Measurements from ENCODE around the gene SWAP70.
"Not testable (repeated sequence)": the region's sequence is repeated elsewhere in the genome, so short reads cannot be mapped to it uniquely, and the experiment has no call there.

SWAP70 gene

GRCh38 chr11:9689721-9690120 is 25.8 kb downstream of the SWAP70 start:
- in situ Hi-C loops (cut with MboI; ENCODE audit: low sequenced_read_pairs): no loop called here

DNA sequence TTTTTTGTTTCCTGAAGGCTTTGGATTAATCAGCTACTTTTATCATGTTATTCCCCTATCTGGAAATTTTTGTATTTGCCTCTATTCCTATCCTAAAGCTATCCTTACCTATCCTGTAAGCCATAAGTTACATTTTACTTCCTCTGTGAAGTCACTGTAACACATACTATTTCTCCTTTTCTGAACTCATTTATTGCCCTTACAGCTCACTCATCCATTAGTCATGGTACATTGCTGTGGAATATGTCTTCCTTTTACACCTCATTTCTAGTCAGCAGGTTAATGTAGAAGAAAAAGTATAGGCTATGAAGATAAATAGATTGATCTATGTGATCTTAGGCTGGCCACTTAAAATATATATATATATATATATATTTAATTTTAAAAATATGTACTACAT is 28.0 kb downstream of the SWAP70 start:
- in situ Hi-C loops (cut with MboI; ENCODE audit: low sequenced_read_pairs): no loop called here

DNA sequence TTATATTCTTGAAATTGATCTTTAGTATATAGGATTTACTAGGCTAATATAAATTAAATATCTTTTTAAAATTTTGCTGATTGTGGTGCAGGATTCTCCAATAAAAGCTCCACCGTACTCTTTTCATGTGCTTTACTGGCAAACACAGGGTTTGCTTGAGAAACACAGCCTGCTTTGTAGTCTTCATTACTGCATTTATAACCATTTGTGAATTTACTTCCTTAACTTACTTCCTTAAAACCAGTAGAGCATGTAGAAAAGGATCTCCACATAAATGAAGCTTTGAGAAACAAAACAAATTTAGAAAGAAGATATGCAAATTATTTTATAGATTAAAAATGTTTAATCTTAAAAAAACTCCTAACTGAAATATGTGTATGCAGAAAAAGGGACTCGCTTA is 28.8 kb downstream of the SWAP70 start:
- in situ Hi-C loops (cut with MboI; ENCODE audit: low sequenced_read_pairs): no loop called here

GRCh38 chr11:9693801-9694553 is 30.1 kb downstream of the SWAP70 start:
- in situ Hi-C loops (cut with MboI; ENCODE audit: low sequenced_read_pairs): no loop called here

- in situ Hi-C loops (cut with MboI; ENCODE audit: low sequenced_read_pairs): not testable (repeated sequence)
Measured at GRCh38 chr11:9695228-9695627, 31.4 kb downstream of the SWAP70 start.

DNA sequence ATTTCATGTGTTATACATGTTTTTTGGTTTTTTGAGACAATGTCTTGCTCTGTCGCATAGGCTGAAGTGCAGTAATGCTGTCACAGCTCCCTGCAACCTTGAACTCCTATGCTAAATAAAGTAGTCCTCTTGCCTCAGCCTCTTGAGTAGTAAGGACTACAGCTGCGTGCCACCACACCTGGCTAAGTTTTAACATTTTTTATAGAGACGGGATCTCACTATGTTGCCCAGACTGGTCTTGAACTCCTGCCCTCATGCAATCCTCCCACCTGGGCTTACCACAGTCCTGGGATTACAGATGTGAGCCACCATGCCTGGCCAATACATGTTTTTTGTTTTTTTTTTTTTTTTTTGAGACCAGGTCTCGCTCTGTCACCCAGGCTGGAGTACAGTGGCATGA is 33.9 kb downstream of the SWAP70 start:
- in situ Hi-C loops (cut with MboI; ENCODE audit: low sequenced_read_pairs): no loop called here

- in situ Hi-C loops (cut with MboI; ENCODE audit: low sequenced_read_pairs): no loop called here
Measured at GRCh38 chr11:9700105-9700801, 36.4 kb downstream of the SWAP70 start.

GRCh38 chr11:9701799-9702198 is 37.9 kb downstream of the SWAP70 start:
- in situ Hi-C loops (cut with MboI; ENCODE audit: low sequenced_read_pairs): no loop called here

- in situ Hi-C loops (cut with MboI; ENCODE audit: low sequenced_read_pairs): no loop called here
Measured at GRCh38 chr11:9703280-9703679, 39.4 kb downstream of the SWAP70 start.

DNA sequence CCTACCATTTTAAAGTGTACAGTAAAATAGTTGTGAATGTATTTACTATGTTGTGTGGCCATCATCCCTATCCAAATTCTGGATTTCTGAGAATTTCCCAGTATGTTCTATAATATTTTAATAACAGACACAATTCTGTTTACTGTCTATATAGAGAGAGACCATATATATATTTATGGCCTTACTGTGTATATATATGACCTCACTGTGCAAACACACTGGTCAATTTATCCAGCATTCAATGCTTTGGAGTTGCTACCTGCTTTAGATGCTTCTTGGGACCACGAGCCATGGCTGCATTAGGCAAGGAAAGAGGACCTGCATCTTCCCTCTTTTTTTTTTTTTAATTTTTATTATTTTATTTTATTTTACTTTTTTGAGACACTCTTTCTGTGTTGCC is 40.2 kb downstream of the SWAP70 start:
- in situ Hi-C loops (cut with MboI; ENCODE audit: low sequenced_read_pairs): no loop called here

DNA sequence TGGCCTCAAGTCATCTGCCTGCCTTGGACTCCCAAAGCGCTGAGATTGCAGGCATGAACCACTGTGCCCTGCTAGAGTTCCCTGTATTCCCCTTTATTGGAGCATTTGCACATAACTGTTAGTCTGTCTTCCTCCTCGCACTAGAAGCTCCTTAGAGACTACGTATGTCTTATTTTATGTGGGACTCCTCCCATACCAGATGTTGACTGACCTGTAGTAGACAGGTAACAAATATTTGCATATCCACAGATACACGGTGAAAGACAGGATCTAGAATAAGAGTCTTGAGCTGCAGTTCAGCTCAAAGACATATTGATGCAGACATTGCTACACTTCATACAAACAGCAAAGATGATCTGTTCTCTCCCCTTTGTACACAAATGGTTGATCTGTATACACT is 40.7 kb downstream of the SWAP70 start:
- in situ Hi-C loops (cut with MboI; ENCODE audit: low sequenced_read_pairs): no loop called here

DNA sequence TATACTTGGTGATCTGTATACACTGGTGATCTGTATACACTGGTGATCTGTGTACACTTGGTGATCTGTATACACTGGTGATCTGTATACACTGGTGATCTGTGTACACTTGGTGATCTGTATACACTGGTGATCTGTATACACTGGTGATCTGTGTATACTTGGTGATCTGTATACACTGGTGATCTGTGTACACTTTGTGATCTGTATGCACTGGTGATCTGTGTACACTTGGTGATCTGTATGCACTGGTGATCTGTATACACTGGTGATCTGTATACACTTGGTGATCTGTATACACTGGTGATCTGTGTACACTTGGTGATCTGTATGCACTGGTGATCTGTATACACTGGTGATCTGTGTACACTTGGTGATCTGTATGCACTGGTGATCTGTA is 41.5 kb downstream of the SWAP70 start:
- in situ Hi-C loops (cut with MboI; ENCODE audit: low sequenced_read_pairs): not testable (repeated sequence)

DNA sequence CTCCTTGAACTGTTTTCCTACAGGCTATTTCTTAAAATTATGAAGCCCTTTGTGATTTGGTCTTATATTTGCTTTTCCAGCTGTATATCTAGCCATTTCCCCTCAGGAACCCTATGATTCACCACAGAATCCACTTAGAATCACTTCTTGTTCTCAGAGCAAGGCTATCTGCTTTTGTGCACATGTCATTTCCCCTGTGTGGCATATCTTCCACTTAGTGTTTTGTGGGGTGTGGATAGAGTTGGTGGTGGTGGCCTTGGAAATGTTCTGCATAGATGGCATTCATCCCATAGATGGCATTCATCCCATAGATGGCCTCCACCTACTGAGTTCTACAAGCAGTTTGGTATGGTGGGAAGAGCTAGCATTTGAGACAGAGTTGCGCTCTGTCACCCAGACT is 44.7 kb downstream of the SWAP70 start:
- in situ Hi-C loops (cut with MboI; ENCODE audit: low sequenced_read_pairs): no loop called here

DNA sequence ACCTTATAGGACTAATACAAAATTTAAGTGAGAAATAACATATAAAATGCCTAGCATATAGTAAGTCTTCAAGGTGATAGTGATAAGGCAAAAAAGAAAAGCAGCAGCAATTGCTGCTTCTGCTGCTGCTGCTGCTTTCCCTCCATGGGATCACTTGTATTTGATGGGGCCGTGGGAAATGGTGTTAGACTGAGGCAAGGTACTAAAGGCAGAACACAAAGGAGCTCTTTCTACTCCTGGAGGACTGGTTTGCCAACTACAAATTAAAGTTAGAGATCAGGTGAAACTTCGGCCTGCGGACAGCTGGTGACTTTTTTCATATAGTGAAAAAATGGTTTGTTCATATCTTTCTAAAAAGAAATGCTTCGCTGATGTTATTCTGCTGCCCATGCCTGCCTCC is 46.3 kb downstream of the SWAP70 start:
- in situ Hi-C loops (cut with MboI; ENCODE audit: low sequenced_read_pairs): no loop called here

DNA sequence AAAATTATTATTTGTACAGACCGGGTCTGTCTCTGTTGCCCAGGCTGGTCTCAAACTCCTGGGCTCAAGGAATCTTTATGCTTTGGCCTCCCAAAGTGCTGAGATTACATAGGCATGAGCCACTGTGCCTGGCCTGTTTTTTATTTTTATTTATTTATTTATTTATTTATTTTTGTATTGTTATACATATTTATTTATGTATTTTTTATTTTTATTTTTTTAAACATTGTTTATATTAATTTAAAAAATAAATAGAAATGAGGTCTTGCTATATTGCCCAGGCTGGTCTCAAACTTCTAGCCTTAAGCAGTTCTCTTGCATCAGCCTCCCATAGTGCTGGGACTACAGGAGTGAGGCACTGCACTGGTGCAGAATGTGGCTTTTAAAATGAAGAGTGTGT is 47.0 kb downstream of the SWAP70 start:
- in situ Hi-C loops (cut with MboI; ENCODE audit: low sequenced_read_pairs): no loop called here

GRCh38 chr11:9711454-9712307 is 47.8 kb downstream of the SWAP70 start:
- in situ Hi-C loops (cut with MboI; ENCODE audit: low sequenced_read_pairs): no loop called here

DNA sequence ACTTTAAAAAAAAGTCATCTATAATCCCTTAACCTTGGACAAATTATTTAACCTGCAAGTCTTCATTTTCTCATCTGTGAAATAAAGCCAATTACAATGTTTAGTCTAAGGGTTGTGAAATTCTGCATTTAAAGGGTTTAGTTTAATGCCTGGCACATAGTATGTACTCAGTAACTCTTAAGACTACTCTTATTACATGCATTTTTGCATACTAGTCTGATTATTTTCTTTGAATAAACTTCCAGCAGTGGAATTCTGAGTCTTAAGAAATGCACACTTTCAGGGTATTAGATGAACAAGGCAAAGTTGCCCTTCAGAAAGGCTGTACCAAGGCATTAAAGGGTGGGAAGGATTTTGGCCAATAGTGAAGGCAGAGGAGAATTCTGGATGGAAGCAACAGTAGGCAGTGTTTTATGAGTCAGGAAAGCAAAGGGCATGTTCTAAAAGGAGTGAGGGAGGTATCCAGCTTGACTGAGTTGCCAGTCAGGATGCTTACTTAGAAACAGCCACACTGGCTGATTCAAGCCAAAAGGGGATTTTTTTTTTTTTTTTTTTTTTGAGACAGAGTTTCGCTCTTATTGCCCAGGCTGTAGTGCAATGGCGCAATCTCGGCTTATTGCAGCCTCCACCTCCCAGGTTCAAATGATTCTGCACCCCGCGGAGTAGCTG is 50.5 kb downstream of the SWAP70 start:
- in situ Hi-C loops (cut with MboI; ENCODE audit: low sequenced_read_pairs): no loop called here

DNA sequence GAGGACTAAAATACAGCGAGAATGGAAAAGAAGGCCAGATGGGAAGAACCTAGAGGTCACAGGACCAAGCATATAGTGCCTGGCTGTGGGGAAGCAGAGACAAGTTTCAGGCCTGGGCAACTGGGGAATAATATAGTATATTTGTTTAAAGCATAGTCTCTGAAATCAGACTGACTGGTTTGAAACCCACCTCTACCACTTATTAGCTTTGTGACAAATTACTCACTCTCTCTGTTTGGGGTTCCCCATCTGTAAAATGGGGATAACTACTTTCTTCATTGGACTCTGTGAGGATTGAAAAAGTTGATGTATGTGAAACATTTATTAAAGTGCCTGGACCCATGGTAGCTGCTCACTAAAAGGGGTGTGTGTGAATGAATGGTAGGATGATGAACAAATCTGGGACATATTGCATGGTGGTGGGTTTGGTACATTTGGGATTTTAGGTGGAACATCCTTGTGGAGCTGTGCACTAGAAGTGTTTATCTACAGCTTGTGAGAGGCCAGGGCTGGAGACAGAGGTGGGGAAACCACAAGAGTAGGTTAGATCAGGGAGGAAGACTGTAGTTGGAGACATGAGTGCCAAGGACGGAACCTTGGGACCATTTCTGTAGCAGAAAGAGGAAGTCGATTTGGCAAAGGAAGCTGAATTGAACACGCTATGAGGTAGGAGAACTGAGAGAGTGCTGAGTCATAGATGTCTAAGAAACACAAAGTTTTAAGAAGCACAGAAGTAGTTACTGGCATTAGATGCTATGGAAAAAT is 52.6 kb downstream of the SWAP70 start:
- in situ Hi-C loops (cut with MboI; ENCODE audit: low sequenced_read_pairs): no loop called here

- in situ Hi-C loops (cut with MboI; ENCODE audit: low sequenced_read_pairs): no loop called here
Measured at GRCh38 chr11:9717040-9717357, 53.1 kb downstream of the SWAP70 start.

GRCh38 chr11:9717719-9718118 is 53.8 kb downstream of the SWAP70 start:
- in situ Hi-C loops (cut with MboI; ENCODE audit: low sequenced_read_pairs): no loop called here

DNA sequence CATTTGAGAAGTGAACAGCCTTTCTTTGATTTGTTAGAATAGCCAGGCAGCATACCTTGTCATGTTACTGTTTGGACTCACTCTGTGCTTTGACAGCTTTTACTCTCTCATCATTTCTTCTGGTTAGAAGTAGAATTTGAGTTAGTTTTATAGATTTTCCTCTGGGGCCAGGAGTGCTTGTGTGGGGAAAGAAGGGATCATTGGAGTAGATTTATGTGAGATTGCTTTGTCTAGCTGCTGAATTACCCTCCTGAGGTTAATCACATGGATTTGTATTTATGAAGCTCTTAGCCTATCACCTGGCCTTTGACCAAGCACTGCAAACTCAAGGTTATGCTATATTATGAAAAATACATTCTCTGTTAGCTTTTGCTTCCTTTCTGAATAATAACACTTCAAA is 54.3 kb downstream of the SWAP70 start:
- in situ Hi-C loops (cut with MboI; ENCODE audit: low sequenced_read_pairs): no loop called here
